ENCODE results near the gene SLC6A1.

SLC6A1 gene

GRCh38 chr3:11078826-11079515 is 86.4 kb downstream of the SLC6A1 start:
- DNase-seq (ENCODE audit: low read depth) = peak; percentile 10
- H3K4me3 ChIP-seq (ENCODE audit: low read length) = no peak overlapping the region
- TF ChIP-seq CTCF (conservative IDR thresholded peaks at IDR 0.05; ENCODE audit: low read depth, low read length) = no peak

GRCh38 chr3:11080492-11080891 is 87.9 kb downstream of the SLC6A1 start:
- no peak for TF ChIP-seq CTCF (conservative IDR thresholded peaks at IDR 0.05; ENCODE audit: low read depth, low read length)
- H3K4me3 ChIP-seq (ENCODE audit: low read length) = no peak overlapping the region
- DNase-seq (ENCODE audit: low read depth) = no peak

GRCh38 chr3:11084098-11084497 is 91.5 kb downstream of the SLC6A1 start:
- TF ChIP-seq CTCF (conservative IDR thresholded peaks at IDR 0.05; ENCODE audit: low read depth, low read length) = no peak
- no peak for DNase-seq (ENCODE audit: low read depth)
- no peak overlapping the region for H3K4me3 ChIP-seq (ENCODE audit: low read length)

- TF ChIP-seq CTCF (conservative IDR thresholded peaks at IDR 0.05; ENCODE audit: low read depth, low read length) = no peak
- no peak overlapping the region for H3K4me3 ChIP-seq (ENCODE audit: low read length)
- DNase-seq (ENCODE audit: low read depth) = no peak
Measured at GRCh38 chr3:11084677-11085076, 92.1 kb downstream of the SLC6A1 start.

- no peak for DNase-seq (ENCODE audit: low read depth)
- no peak overlapping the region for H3K4me3 ChIP-seq (ENCODE audit: low read length)
- no peak for TF ChIP-seq CTCF (conservative IDR thresholded peaks at IDR 0.05; ENCODE audit: low read depth, low read length)
Measured at GRCh38 chr3:11085093-11085840, 92.7 kb downstream of the SLC6A1 start.

- no peak for DNase-seq (ENCODE audit: low read depth)
- no peak for TF ChIP-seq CTCF (conservative IDR thresholded peaks at IDR 0.05; ENCODE audit: low read depth, low read length)
- no peak overlapping the region for H3K4me3 ChIP-seq (ENCODE audit: low read length)
Measured at GRCh38 chr3:11086856-11087255, 94.3 kb downstream of the SLC6A1 start.

- TF ChIP-seq CTCF (conservative IDR thresholded peaks at IDR 0.05; ENCODE audit: low read depth, low read length) = no peak
- H3K4me3 ChIP-seq (ENCODE audit: low read length) = no peak overlapping the region
Measured at GRCh38 chr3:11088066-11088465, 95.5 kb downstream of the SLC6A1 start.

More at GRCh38 chr3:11088066-11088465, 95.5 kb downstream of the SLC6A1 start:
- DNase-seq (ENCODE audit: low read depth) = no peak
